Embryonic facial prominence (tissue), 1 donor: ENCODE results near the gene PRKCB.

Experiments used
- DNase-seq: peaks from one replicate; pipeline ENCODE4 v3.0.0-alpha.2; 2016; ENCODE audit errors: extremely low spot score

Gene PRKCB

GRCh38 chr16:24166661-24167528 lies 331.1 kb downstream of the PRKCB start:
- DNase-seq, result no peak

- DNase-seq, result no peak
Observed at GRCh38 chr16:24168856-24169255, 333.1 kb downstream of the PRKCB start.

GRCh38 chr16:24170407-24170806 lies 334.6 kb downstream of the PRKCB start:
- no peak for DNase-seq

GRCh38 chr16:24174504-24174903 lies 338.7 kb downstream of the PRKCB start:
- DNase-seq, result no peak

GRCh38 chr16:24174957-24175356 lies 339.2 kb downstream of the PRKCB start:
- DNase-seq, result no peak

- DNase-seq, result no peak
Observed at GRCh38 chr16:24178496-24178895, 342.7 kb downstream of the PRKCB start.

- DNase-seq, result no peak
Observed at GRCh38 chr16:24180451-24180850, 344.7 kb downstream of the PRKCB start.

GRCh38 chr16:24188021-24188542 lies 352.3 kb downstream of the PRKCB start:
- no peak for DNase-seq

GRCh38 chr16:24188751-24189318 lies 353.1 kb downstream of the PRKCB start:
- DNase-seq, result no peak

GRCh38 chr16:24189941-24190340 lies 354.2 kb downstream of the PRKCB start:
- no peak for DNase-seq

- DNase-seq, result no peak
Observed at GRCh38 chr16:24191876-24192402, 356.2 kb downstream of the PRKCB start.

GRCh38 chr16:24195221-24195620 lies 359.4 kb downstream of the PRKCB start:
- no peak for DNase-seq

- DNase-seq, result no peak
Observed at GRCh38 chr16:24198807-24199533, 363.2 kb downstream of the PRKCB start.

- no peak for DNase-seq
Observed at GRCh38 chr16:24203675-24204074, 367.9 kb downstream of the PRKCB start.

GRCh38 chr16:24204150-24204665 lies 368.4 kb downstream of the PRKCB start:
- no peak for DNase-seq

GRCh38 chr16:24206926-24207325 lies 371.1 kb downstream of the PRKCB start:
- no peak for DNase-seq

GRCh38 chr16:24208710-24209109 lies 372.9 kb downstream of the PRKCB start:
- DNase-seq, result no peak

- no peak for DNase-seq
Observed at GRCh38 chr16:24214992-24215391, 379.2 kb downstream of the PRKCB start.

- DNase-seq, result no peak
Observed at GRCh38 chr16:24216961-24217360, 381.2 kb downstream of the PRKCB start.

- DNase-seq, result no peak
Observed at GRCh38 chr16:24217461-24217860, 381.7 kb downstream of the PRKCB start.

- no peak for DNase-seq
Observed at GRCh38 chr16:24218299-24218698, 382.5 kb downstream of the PRKCB start.

GRCh38 chr16:24221219-24221618 lies 385.4 kb downstream of the PRKCB start:
- no peak for DNase-seq
